ENCODE results near the gene NID1. TPM values are rescaled to one million over a fixed set of nuclear protein-coding genes. Genes with fewer than 3 reads are reported as not detected.

Gene NID1
- total and polyA plus RNA-seq, 11 donors: 19.4 to 157 (median 61.7) TPM

GRCh38 chr1:236023926-236024565 lies 40.8 kb downstream of the NID1 start:
- 93 to 96% (median 94%) methylated on average over 13 to 15 of the region's 15 CpGs for WGBS, 4 donors
- TF ChIP-seq CTCF (IDR thresholded peaks at IDR 0.05): no peak
- no peak for TF ChIP-seq POLR2A (IDR thresholded peaks at IDR 0.05)
- intact Hi-C loops (cut with DNase I): loop anchor here in 1 of 10 donors (5.0 kb wide), 1 partner anchor 33 kb away; no protein-coding TSS in a partner anchor
- H3K27me3 ChIP-seq: no peaks in the 10 kb centered on the region
- no peaks in the 10 kb centered on the region for H3K9me3 ChIP-seq
- H3K27ac ChIP-seq: peak overlapping the region in 9 of 12 donors; percentile 14 to 70 (median 52)
- no peak overlapping the region for H3K4me3 ChIP-seq
- peaks cover 0 to 95% (median 83%) of the 10 kb centered on the region in 9 donors for H3K36me3 ChIP-seq
- peaks cover 0 to 31% (median 21%) of the 10 kb centered on the region in 12 donors for H3K4me1 ChIP-seq
- no peak for ATAC-seq
- DNase-seq: no peak

- Histone ChIP-seq H3K4me1 (peaks cover 0 to 50% (median 23%) of the 10 kb centered on the region in 12 donors), H3K27ac (peak overlapping the region; percentile 41 to 97 (median 84)), H3K9me3 (no peaks in the 10 kb centered on the region), H3K36me3 (peaks cover 0 to 95% (median 72%) of the 10 kb centered on the region in 9 donors), H3K4me3 (no peak overlapping the region), H3K27me3 (no peaks in the 10 kb centered on the region)
- DNase-seq (peak in 2 of 5 donors; percentile 57 to 63), ATAC-seq (peak; percentile 12 to 56 (median 22))
- intact Hi-C loops (cut with DNase I): loop anchor here in 1 of 10 donors (5.0 kb wide), 1 partner anchor 36 kb away; no protein-coding TSS in a partner anchor
- WGBS, 4 donors: 47 to 54% (median 48%) methylated on average over 9 of the region's 9 CpGs
- TF ChIP-seq CTCF (IDR thresholded peaks at IDR 0.05): no peak
- no peak for TF ChIP-seq POLR2A (IDR thresholded peaks at IDR 0.05)
These were observed 43.3 kb downstream of the NID1 start for GRCh38 chr1:236021424-236022135.

GRCh38 chr1:236020359-236021219 lies 44.3 kb downstream of the NID1 start:
- Histone ChIP-seq H3K27ac (peak overlapping the region; percentile 54 to 97 (median 84)), H3K4me3 (no peak overlapping the region), H3K9me3 (no peaks in the 10 kb centered on the region), H3K27me3 (no peaks in the 10 kb centered on the region), H3K4me1 (peaks cover 0 to 60% (median 25%) of the 10 kb centered on the region in 12 donors), H3K36me3 (peaks cover 0 to 95% (median 70%) of the 10 kb centered on the region in 9 donors)
- DNase-seq (no peak), ATAC-seq (no peak)
- intact Hi-C loops (cut with DNase I): loop anchor here in 1 of 10 donors (5.0 kb wide), 1 partner anchor 37 kb away; no protein-coding TSS in a partner anchor
- WGBS, 4 donors: 80 to 91% (median 82%) methylated on average over 20 of the region's 20 CpGs
- TF ChIP-seq POLR2A (IDR thresholded peaks at IDR 0.05): no peak
- no peak for TF ChIP-seq CTCF (IDR thresholded peaks at IDR 0.05)

All from heart left ventricle (tissue), 16 donors.